Calu3 (cell line): ENCODE measurements around the gene KCNF1. TPM values are rescaled to one million over a fixed set of nuclear protein-coding genes. Genes with fewer than 3 reads are reported as not detected.

Experiments
- BruUV-seq: library from RNA; stranded (reverse); fragments of 400-500 nt; replicated peaks from 2 replicates; lab custom pipeline; 2021; lab: Mats Ljungman, UMichigan
- CTCF ChIA-PET: fragments of 300-600 bp; sonication (Branson Sonifier 250); formaldehyde crosslinking; loops from one replicate; lab custom pipeline; 2022; ENCODE audit warnings: antibody characterized with exemption; lab: Charles Lee
- DNase-seq: peaks from one replicate; pipeline ENCODE4 v3.0.0; 2022
- H3K27ac Mint-ChIP-seq: one replicate; pipeline ENCODE4 v1.8.0; 2022; ENCODE audit warnings: mixed read lengths; ENCODE audit not compliant: unreplicated experiment
- H3K27me3 Mint-ChIP-seq: one replicate; pipeline ENCODE4 v1.8.0; 2022; ENCODE audit warnings: mixed read lengths; ENCODE audit not compliant: unreplicated experiment
- H3K36me3 Mint-ChIP-seq: one replicate; pipeline ENCODE4 v1.8.0; 2022; ENCODE audit warnings: mild to moderate bottlenecking, moderate library complexity, mixed read lengths; ENCODE audit not compliant: insufficient read depth, unreplicated experiment
- H3K4me1 Mint-ChIP-seq: one replicate; pipeline ENCODE4 v1.8.0; 2022; ENCODE audit warnings: mild to moderate bottlenecking, low read depth, mixed read lengths; ENCODE audit not compliant: unreplicated experiment
- H3K4me3 Mint-ChIP-seq: one replicate; pipeline ENCODE4 v1.8.0; 2022; ENCODE audit warnings: mild to moderate bottlenecking, low read depth, moderate library complexity, mixed read lengths; ENCODE audit not compliant: unreplicated experiment
- H3K9me3 Mint-ChIP-seq: one replicate; pipeline ENCODE4 v1.8.0; 2022; ENCODE audit warnings: low read depth, mixed read lengths; ENCODE audit not compliant: unreplicated experiment
- CTCF ChIP-seq: fragments of 200-600 bp; IDR thresholded peaks from one replicate; pipeline ENCODE4 v1.8.0; 2022; ENCODE audit warnings: antibody characterized with exemption; ENCODE audit not compliant: unreplicated experiment
- intact Hi-C: fragments of 100-400 bp; cut with micrococcal nuclease; formaldehyde crosslinking; loops from one replicate; pipeline ENCODE4 v1.10.0; 2022; ENCODE audit not compliant: unreplicated experiment
- total RNA-seq: library from RNA; stranded (reverse); gene quantifications from 2 replicates; pipeline ENCODE4 v1.2.3, GENCODE V29; 2022

Gene KCNF1
- total RNA-seq, 1 experiment from 2014 or later: not detected

DNA sequence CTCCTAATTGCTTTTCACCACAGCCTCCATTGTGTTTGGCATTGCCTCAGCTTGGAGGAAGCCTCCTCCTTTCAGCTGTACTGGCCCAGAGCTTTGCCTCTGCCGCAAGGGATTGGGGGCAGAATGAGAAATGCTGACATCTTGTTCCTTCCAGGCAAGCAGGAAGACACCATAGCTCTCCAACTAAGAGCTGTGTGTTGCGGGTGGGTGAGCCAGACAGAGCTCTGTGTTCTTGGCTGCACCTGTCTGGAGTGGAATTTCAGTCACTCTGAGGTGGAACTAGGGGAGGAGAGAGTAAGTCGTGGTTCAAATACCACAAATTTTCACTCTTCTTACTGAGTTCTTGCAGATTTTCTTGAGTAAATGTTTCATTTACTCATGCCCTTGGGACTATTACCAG lies 36.6 kb upstream of the KCNF1 start:
- H3K27me3 Mint-ChIP-seq: peaks cover 43% of the 10 kb centered on the region

GRCh38 chr2:10876394-10876793 lies 35.3 kb upstream of the KCNF1 start:
- intact Hi-C loops: no loop called here
- no peak overlapping the region for H3K27ac Mint-ChIP-seq
- H3K4me1 Mint-ChIP-seq: no peaks in the 10 kb centered on the region
- CTCF ChIA-PET: interaction anchor here (0.5 kb wide), 1 partner anchor 24 kb away, joined by 3 read pairs; no protein-coding TSS in a partner anchor
- no peaks in the 10 kb centered on the region for H3K36me3 Mint-ChIP-seq
- no peak overlapping the region for H3K4me3 Mint-ChIP-seq
- H3K9me3 Mint-ChIP-seq: no peaks in the 10 kb centered on the region
- DNase-seq: no peak
- BruUV-seq: no TSS peak
- no peak for TF ChIP-seq CTCF
- peaks cover 39% of the 10 kb centered on the region for H3K27me3 Mint-ChIP-seq

More for the DNA sequence above, 36.6 kb upstream of the KCNF1 start:
- Mint-ChIP-seq H3K4me3 (no peak overlapping the region), H3K36me3 (no peaks in the 10 kb centered on the region), H3K4me1 (no peaks in the 10 kb centered on the region), H3K27ac (no peak overlapping the region), H3K9me3 (no peaks in the 10 kb centered on the region)
- CTCF ChIA-PET: no interaction called here
- no peak for DNase-seq
- BruUV-seq: no TSS peak
- intact Hi-C loops: no loop called here
- no peak for TF ChIP-seq CTCF

- H3K27me3 Mint-ChIP-seq: peaks cover 36% of the 10 kb centered on the region
- H3K4me3 Mint-ChIP-seq: no peak overlapping the region
- intact Hi-C loops: no loop called here
- DNase-seq: no peak
- H3K9me3 Mint-ChIP-seq: no peaks in the 10 kb centered on the region
- TF ChIP-seq CTCF: no peak
- H3K36me3 Mint-ChIP-seq: no peaks in the 10 kb centered on the region
- no peak overlapping the region for H3K27ac Mint-ChIP-seq
- no TSS peak for BruUV-seq
- CTCF ChIA-PET: no interaction called here
- H3K4me1 Mint-ChIP-seq: no peaks in the 10 kb centered on the region
Measured at GRCh38 chr2:10876963-10877362, 34.8 kb upstream of the KCNF1 start.

DNA sequence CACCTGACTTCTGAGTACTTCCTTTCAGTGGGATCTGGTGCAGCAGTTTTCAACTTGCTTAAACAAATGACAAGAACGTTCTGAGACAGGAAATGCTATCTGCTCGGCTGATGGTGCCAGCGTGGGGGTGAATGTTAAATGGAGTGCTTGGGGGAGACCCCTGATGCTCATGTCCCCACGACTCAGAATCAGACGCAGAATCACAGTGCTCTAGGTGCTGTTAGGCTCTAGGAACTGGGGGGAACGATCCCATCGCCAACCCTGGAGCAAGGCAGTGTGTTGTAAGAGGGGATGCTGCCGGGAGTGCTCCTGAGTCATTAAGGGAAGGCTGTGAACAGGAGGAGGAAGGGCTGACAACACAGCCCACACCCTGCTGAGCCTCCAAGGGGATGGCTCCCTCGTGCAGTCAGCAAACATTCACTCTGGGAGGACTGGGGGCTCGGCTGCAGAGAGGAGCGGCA lies 34.1 kb upstream of the KCNF1 start:
- intact Hi-C loops: no loop called here

More for the DNA sequence above, 34.1 kb upstream of the KCNF1 start:
- CTCF ChIA-PET: no interaction called here
- H3K27me3 Mint-ChIP-seq: peaks cover 29% of the 10 kb centered on the region
- no peak for DNase-seq
- no peaks in the 10 kb centered on the region for H3K36me3 Mint-ChIP-seq
- no peak for TF ChIP-seq CTCF
- no peaks in the 10 kb centered on the region for H3K4me1 Mint-ChIP-seq
- H3K27ac Mint-ChIP-seq: no peak overlapping the region
- H3K4me3 Mint-ChIP-seq: no peak overlapping the region
- no TSS peak for BruUV-seq
- H3K9me3 Mint-ChIP-seq: no peaks in the 10 kb centered on the region
